Retinal pigment epithelial cell (primary cell): ENCODE data around the gene KIF2A.

Experiments used
- DNase-seq: peaks from one replicate; pipeline ENCODE4 v3.0.0-alpha.2; 2010; ENCODE audit warnings: low read depth
- H3K4me3 ChIP-seq: 2 replicates; pipeline ENCODE4 v1.5.1; 2011; ENCODE audit warnings: mild to moderate bottlenecking, low read length, control low read depth, moderate library complexity
- TF ChIP-seq, protein P1 (sequence below): conservative IDR thresholded peaks from 2 replicates; pipeline ENCODE4 v1.5.1; 2011; ENCODE audit warnings: low read depth, low read length, control low read depth, inconsistent platforms

The KIF2A gene

GRCh38 chr5:62372600-62372999, 66.6 kb downstream of the KIF2A start:
- TF ChIP-seq, protein P1, sequence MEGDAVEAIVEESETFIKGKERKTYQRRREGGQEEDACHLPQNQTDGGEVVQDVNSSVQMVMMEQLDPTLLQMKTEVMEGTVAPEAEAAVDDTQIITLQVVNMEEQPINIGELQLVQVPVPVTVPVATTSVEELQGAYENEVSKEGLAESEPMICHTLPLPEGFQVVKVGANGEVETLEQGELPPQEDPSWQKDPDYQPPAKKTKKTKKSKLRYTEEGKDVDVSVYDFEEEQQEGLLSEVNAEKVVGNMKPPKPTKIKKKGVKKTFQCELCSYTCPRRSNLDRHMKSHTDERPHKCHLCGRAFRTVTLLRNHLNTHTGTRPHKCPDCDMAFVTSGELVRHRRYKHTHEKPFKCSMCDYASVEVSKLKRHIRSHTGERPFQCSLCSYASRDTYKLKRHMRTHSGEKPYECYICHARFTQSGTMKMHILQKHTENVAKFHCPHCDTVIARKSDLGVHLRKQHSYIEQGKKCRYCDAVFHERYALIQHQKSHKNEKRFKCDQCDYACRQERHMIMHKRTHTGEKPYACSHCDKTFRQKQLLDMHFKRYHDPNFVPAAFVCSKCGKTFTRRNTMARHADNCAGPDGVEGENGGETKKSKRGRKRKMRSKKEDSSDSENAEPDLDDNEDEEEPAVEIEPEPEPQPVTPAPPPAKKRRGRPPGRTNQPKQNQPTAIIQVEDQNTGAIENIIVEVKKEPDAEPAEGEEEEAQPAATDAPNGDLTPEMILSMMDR = no peak
- DNase-seq = no peak

DNA sequence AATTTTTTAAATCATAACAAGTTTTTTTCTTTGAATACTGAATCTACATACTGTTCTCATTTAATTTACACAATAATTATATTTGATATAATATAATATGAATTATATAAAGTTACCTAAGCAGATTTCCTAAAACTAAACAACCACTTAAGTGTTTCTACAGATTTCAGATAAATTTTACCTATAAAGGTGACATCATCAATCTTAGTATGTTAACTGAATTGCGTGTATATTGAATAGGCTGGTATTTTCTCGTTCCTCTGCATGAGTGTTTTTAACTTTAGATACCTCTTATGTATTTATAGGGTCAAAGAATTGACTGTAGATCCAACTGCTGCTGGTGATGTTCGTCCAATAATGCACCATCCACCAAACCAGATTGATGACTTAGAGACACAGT, 67.4 kb downstream of the KIF2A start:
- TF ChIP-seq, protein P1 = no peak
- DNase-seq = no peak
- no peak overlapping the region for H3K4me3 ChIP-seq

More at GRCh38 chr5:62372600-62372999, 66.6 kb downstream of the KIF2A start:
- no peak overlapping the region for H3K4me3 ChIP-seq

GRCh38 chr5:62374090-62374489, 68.1 kb downstream of the KIF2A start:
- DNase-seq = no peak
- TF ChIP-seq, protein P1 = no peak
- no peak overlapping the region for H3K4me3 ChIP-seq

DNA sequence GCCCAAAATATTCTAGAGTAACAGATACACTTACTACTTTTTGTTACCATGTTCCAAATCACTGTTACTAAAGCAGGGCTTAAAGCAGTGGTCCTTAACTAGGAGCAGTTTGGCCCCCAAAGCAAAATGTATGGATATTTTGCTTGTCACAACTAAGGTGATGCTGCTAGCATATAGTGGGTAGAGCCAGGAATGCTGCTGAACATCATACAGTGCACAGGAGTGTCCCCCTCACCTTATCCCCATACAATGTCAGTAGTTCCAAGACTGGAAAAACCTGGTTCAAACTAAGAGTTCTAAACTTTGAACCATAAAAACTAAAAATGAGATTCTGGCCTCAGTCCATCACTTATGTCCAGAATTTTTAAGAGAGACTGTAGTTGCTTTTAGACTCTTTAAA, 69.6 kb downstream of the KIF2A start:
- no peak for DNase-seq
- H3K4me3 ChIP-seq = no peak overlapping the region
- TF ChIP-seq, protein P1 = no peak

GRCh38 chr5:62376064-62376463, 70.1 kb downstream of the KIF2A start:
- TF ChIP-seq, protein P1 = no peak
- H3K4me3 ChIP-seq = no peak overlapping the region
- no peak for DNase-seq

DNA sequence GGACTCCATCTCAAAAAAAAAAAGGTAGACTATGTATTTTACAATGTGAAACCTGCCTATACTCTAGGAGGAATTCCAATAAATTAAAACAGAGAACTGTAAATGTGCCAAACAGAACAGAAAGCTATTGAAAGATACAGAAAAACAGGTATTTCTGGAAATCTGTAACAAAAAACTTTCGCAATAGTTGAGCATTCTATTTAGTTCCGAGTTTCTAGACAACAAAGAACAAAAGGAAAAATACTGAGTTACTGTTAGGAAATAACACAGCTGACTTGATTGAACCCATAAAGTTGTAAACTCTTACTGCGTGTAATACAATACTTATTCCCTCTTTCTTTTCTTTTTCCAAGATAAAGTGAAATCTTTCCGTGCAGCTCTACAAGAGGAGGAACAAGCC, 79.1 kb downstream of the KIF2A start:
- no peak for DNase-seq
- TF ChIP-seq, protein P1 = no peak
- H3K4me3 ChIP-seq = no peak overlapping the region

GRCh38 chr5:62385816-62386400, 79.9 kb downstream of the KIF2A start:
- DNase-seq = no peak
- TF ChIP-seq, protein P1 = no peak
- no peak overlapping the region for H3K4me3 ChIP-seq
